IPS-20b (cell line): ENCODE data around the gene FEZF1.
A peak's percentile ranks its signal among the peaks of the same experiment; 100 is the strongest.

Experiments
- H3K27ac ChIP-seq: one replicate; pipeline ENCODE4 v1.5.1; 2013; ENCODE audit warnings: low read length
- H3K27me3 ChIP-seq: 2 replicates; pipeline ENCODE4 v1.6.1; 2013; ENCODE audit warnings: mild to moderate bottlenecking, low read length, inconsistent platforms; ENCODE audit not compliant: insufficient read depth
- H3K36me3 ChIP-seq: 2 replicates; pipeline ENCODE4 v1.6.1; 2013; ENCODE audit warnings: low read depth, mild to moderate bottlenecking, inconsistent platforms, low read length, moderate library complexity; ENCODE audit not compliant: insufficient read depth
- H3K4me1 ChIP-seq: 2 replicates; pipeline ENCODE4 v1.6.1; 2013; ENCODE audit warnings: mild to moderate bottlenecking, control low read depth, inconsistent platforms, low read length, moderate library complexity; ENCODE audit not compliant: insufficient read depth
- H3K4me3 ChIP-seq: 2 replicates; pipeline ENCODE4 v1.5.1; 2013; ENCODE audit warnings: mild to moderate bottlenecking, low read length, inconsistent platforms
- H3K9ac ChIP-seq: 2 replicates; pipeline ENCODE4 v1.6.1; 2013; ENCODE audit warnings: low read depth, mild to moderate bottlenecking, inconsistent platforms, low read length, moderate library complexity
- H3K9me3 ChIP-seq: 2 replicates; pipeline ENCODE4 v1.6.1; 2013; ENCODE audit warnings: mild to moderate bottlenecking, low read depth, low read length, inconsistent platforms; ENCODE audit not compliant: insufficient read depth

Gene FEZF1

GRCh38 chr7:122304319-122304975 is at the start of gene FEZF1:
TSS of gene FEZF1 (minus strand) at chr7:122304750. CDS start at chr7:122304437, 313 bp downstream.
- peaks cover 14% of the 10 kb centered on the region; the same call in 1 of the 2 replicates for H3K4me1 ChIP-seq
- H3K27ac ChIP-seq, result no peak within 1 kb of the TSS
- H3K27me3 ChIP-seq, result peaks cover 100% of the 10 kb centered on the region
- peak within 1 kb of the TSS; percentile 67 for H3K4me3 ChIP-seq
- peak within 1 kb of the TSS; percentile 68; the same call in 1 of the 2 replicates for H3K9ac ChIP-seq
- H3K36me3 ChIP-seq, result no peaks in the 10 kb centered on the region
- no peaks in the 10 kb centered on the region for H3K9me3 ChIP-seq

GRCh38 chr7:122352454-122352853 is 47.9 kb upstream of the FEZF1 start:
- Histone ChIP-seq H3K27me3 (no peaks in the 10 kb centered on the region), H3K9ac (no peak overlapping the region), H3K4me3 (no peak overlapping the region), H3K9me3 (no peaks in the 10 kb centered on the region), H3K36me3 (no peaks in the 10 kb centered on the region), H3K4me1 (peaks cover 8% of the 10 kb centered on the region; the same call in 1 of the 2 replicates), H3K27ac (no peak overlapping the region)

DNA sequence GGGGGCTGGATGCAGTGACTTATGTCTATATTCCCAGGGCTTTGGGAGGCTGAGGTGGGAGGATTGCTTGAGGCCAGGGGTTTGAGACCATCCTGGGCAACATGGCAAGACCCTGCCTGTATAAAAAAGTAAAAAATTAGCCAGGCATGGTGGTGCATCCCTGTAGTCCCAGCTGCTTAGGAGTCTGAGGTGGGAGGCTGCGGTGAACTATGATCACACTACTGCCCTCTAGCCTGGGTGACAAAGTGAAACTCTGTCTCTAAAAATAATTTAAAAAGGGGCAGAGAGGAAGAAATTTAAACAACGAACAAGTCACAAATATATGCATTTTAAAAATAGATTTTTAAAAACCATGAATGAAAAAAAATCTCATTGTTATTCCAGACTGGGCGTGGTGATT is 46.2 kb upstream of the FEZF1 start:
- Histone ChIP-seq H3K9me3 (no peaks in the 10 kb centered on the region), H3K27me3 (no peaks in the 10 kb centered on the region), H3K27ac (no peak overlapping the region), H3K4me3 (no peak overlapping the region), H3K36me3 (no peaks in the 10 kb centered on the region), H3K9ac (no peak overlapping the region), H3K4me1 (peaks cover 8% of the 10 kb centered on the region; the same call in 1 of the 2 replicates)

GRCh38 chr7:122344303-122344620 is 39.7 kb upstream of the FEZF1 start:
- H3K9me3 ChIP-seq, result no peaks in the 10 kb centered on the region
- H3K27me3 ChIP-seq, result no peaks in the 10 kb centered on the region
- H3K4me3 ChIP-seq, result no peak overlapping the region
- peaks cover 7% of the 10 kb centered on the region; the same call in 1 of the 2 replicates for H3K4me1 ChIP-seq
- no peak overlapping the region for H3K9ac ChIP-seq
- no peaks in the 10 kb centered on the region for H3K36me3 ChIP-seq
- H3K27ac ChIP-seq, result no peak overlapping the region

GRCh38 chr7:122343601-122344302 is 39.2 kb upstream of the FEZF1 start:
- Histone ChIP-seq H3K36me3 (no peaks in the 10 kb centered on the region), H3K27me3 (no peaks in the 10 kb centered on the region), H3K4me1 (peaks cover 7% of the 10 kb centered on the region; the same call in 1 of the 2 replicates), H3K27ac (no peak overlapping the region), H3K9ac (no peak overlapping the region), H3K9me3 (no peaks in the 10 kb centered on the region), H3K4me3 (no peak overlapping the region)

- Histone ChIP-seq H3K27me3 (no peaks in the 10 kb centered on the region), H3K4me1 (peaks cover 24% of the 10 kb centered on the region; the same call in 1 of the 2 replicates), H3K9ac (no peak overlapping the region), H3K27ac (no peak overlapping the region), H3K36me3 (no peaks in the 10 kb centered on the region), H3K4me3 (no peak overlapping the region), H3K9me3 (no peaks in the 10 kb centered on the region)
These were observed 35.9 kb upstream of the FEZF1 start for GRCh38 chr7:122340427-122340826.

- no peak overlapping the region for H3K27ac ChIP-seq
- no peaks in the 10 kb centered on the region for H3K27me3 ChIP-seq
- H3K4me1 ChIP-seq, result peaks cover 21% of the 10 kb centered on the region; the same call in 1 of the 2 replicates
- no peaks in the 10 kb centered on the region for H3K36me3 ChIP-seq
- H3K4me3 ChIP-seq, result no peak overlapping the region
- H3K9ac ChIP-seq, result no peak overlapping the region
- no peaks in the 10 kb centered on the region for H3K9me3 ChIP-seq
These were observed 34.8 kb upstream of the FEZF1 start for GRCh38 chr7:122339145-122339904.

- no peaks in the 10 kb centered on the region for H3K36me3 ChIP-seq
- H3K27ac ChIP-seq, result no peak overlapping the region
- H3K9me3 ChIP-seq, result no peaks in the 10 kb centered on the region
- H3K27me3 ChIP-seq, result no peaks in the 10 kb centered on the region
- H3K9ac ChIP-seq, result no peak overlapping the region
- H3K4me3 ChIP-seq, result no peak overlapping the region
- peaks cover 17% of the 10 kb centered on the region; the same call in 1 of the 2 replicates for H3K4me1 ChIP-seq
These were observed 32.5 kb upstream of the FEZF1 start for GRCh38 chr7:122337011-122337410.

DNA sequence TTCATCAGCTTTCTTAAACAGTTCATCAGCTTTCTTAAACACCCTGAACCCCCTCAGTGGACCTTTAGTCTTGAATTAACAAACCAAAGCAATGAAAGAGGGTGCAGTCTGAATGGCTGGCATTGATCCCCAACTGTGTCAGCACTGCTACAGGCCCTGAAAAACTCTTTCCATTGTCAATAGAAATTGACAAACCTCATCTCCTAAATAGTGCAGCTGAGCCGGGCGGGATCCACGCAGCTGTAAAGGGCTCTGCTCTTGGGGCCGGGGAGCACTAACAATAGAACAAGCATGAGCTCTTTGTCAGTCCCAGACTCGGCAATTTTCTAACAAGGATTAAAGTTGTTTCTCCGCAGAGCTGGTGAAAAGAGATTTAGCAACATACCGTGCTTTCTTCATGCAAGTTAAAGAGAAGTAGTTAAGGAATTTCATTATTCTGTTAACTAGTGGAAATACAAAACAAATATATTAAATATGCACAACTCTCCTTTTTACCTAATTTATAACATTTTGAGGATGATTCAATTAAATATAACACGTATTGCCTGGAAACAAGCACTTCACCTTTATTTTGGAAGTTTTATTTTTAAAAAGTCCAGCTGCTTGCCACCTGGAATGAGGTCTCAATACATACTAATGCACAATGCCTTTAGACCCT is 24.7 kb upstream of the FEZF1 start:
- Histone ChIP-seq H3K4me3 (peak overlapping the region; percentile 36; the same call in 1 of the 2 replicates), H3K36me3 (no peaks in the 10 kb centered on the region), H3K27me3 (no peaks in the 10 kb centered on the region), H3K4me1 (peaks cover 50% of the 10 kb centered on the region), H3K9ac (peak overlapping the region; percentile 35; the same call in 1 of the 2 replicates), H3K27ac (peak overlapping the region; percentile 77), H3K9me3 (no peaks in the 10 kb centered on the region)

DNA sequence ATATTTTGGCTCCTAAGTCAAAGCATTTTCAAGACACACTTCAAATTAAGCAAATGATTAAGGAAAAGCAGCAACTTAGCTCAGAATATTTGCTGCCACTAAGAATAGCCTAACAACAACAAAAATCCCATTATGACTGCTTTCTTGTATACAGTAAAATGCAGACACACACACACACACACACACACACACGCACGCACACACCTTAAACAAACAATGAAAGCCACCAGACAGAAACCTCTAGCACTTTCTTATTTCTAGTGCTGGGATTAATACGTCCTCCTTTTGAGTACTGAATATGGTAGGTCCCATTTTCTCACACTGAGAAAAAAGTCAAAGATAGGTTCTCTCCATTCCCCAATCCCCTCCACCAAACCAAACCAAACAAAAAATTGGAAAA is 23.4 kb upstream of the FEZF1 start:
- H3K27me3 ChIP-seq, result no peaks in the 10 kb centered on the region
- no peak overlapping the region; the same call in 1 of the 2 replicates for H3K4me3 ChIP-seq
- peaks cover 50% of the 10 kb centered on the region for H3K4me1 ChIP-seq
- H3K9me3 ChIP-seq, result no peaks in the 10 kb centered on the region
- H3K27ac ChIP-seq, result peak overlapping the region; percentile 77
- no peaks in the 10 kb centered on the region for H3K36me3 ChIP-seq
- H3K9ac ChIP-seq, result 0 out of 2 replicates have a peak overlapping the region, but pooled peaks have one; percentile 19
